Panc1 (cell line): Measurements from ENCODE around the gene THADA. TPM values are rescaled to one million over a fixed set of nuclear protein-coding genes. Genes with fewer than 3 reads are reported as not detected.

ENCODE experiments used
- ATAC-seq: fragments of 200-7000 bp; cut with Tn5 transposase; 2 replicates; pipeline ENCODE4 v1.9.1; 2020; ENCODE audit warnings: mild to moderate bottlenecking, moderate library complexity
- BruUV-seq: library from RNA; stranded (reverse); fragments of 400-500 nt; replicated peaks from 2 replicates; lab custom pipeline; 2021; lab: Mats Ljungman, UMichigan
- CTCF ChIA-PET: fragments of 300-600 bp; sonication (Branson Sonifier 250); formaldehyde crosslinking; loops from one replicate; lab custom pipeline; 2022; ENCODE audit warnings: antibody characterized with exemption; lab: Charles Lee
- POLR2A ChIA-PET: fragments of 300-600 bp; sonication (Branson Sonifier 250); formaldehyde crosslinking; loops from one replicate; lab custom pipeline; 2022; ENCODE audit warnings: antibody characterized with exemption; lab: Charles Lee
- DNase-seq: peaks from one replicate; pipeline ENCODE4 v3.0.0-alpha.2; 2010; ENCODE audit warnings: low read depth, low spot score
- H3K27ac ChIP-seq: 2 replicates; pipeline ENCODE4 v1.5.1; 2011; ENCODE audit warnings: mild to moderate bottlenecking, low read length, inconsistent platforms
- H3K27me3 ChIP-seq: fragments of 200-500 bp; sonication (Bioruptor generic); 2 replicates; pipeline ENCODE4 v1.6.0; 2014; ENCODE audit warnings: low read length, inconsistent platforms; ENCODE audit not compliant: control insufficient read depth, insufficient read depth
- H3K36me3 ChIP-seq: fragments of 200-500 bp; sonication (Bioruptor generic); 2 replicates; pipeline ENCODE4 v1.5.1; 2014; ENCODE audit warnings: inconsistent platforms, mild to moderate bottlenecking, low read length, moderate library complexity; ENCODE audit not compliant: control insufficient read depth, insufficient read depth
- H3K4me1 ChIP-seq: 2 replicates; pipeline ENCODE4 v1.5.1; 2011; ENCODE audit warnings: inconsistent platforms, mild to moderate bottlenecking, low read length, moderate library complexity; ENCODE audit not compliant: control insufficient read depth, insufficient read depth
- H3K4me3 ChIP-seq, 2 experiments: 2 replicates each; pipeline ENCODE4 v1.5.1; 2011 to 2012; ENCODE audit warnings: low read depth in 2 of 2, low read length in 2 of 2, mild to moderate bottlenecking in 2 of 2, inconsistent platforms in 1 of 2, moderate library complexity in 1 of 2
- H3K9me3 ChIP-seq: fragments of 200-500 bp; sonication (Bioruptor generic); 2 replicates; pipeline ENCODE4 v1.5.1; 2014; ENCODE audit warnings: low read depth, mild to moderate bottlenecking, inconsistent platforms, low read length, moderate library complexity; ENCODE audit not compliant: control insufficient read depth, insufficient read depth
- CTCF ChIP-seq: fragments of 450-650 bp; IDR thresholded peaks from 2 replicates; pipeline ENCODE4 v1.5.1; 2017; ENCODE audit warnings: mild to moderate bottlenecking
- POLR2AphosphoS5 ChIP-seq: IDR thresholded peaks from 2 replicates; pipeline ENCODE4 v1.6.1; 2012; ENCODE audit warnings: mild to moderate bottlenecking, low read depth, low read length, moderate library complexity
- SIN3A ChIP-seq: IDR thresholded peaks from 2 replicates; pipeline ENCODE4 v1.6.1; 2012; ENCODE audit warnings: low read depth, mild to moderate bottlenecking, low read length, moderate library complexity, borderline replicate concordance; ENCODE audit not compliant: insufficient read depth
- TCF7L2 ChIP-seq: IDR thresholded peaks from 2 replicates; pipeline ENCODE4 v1.6.1; 2011; ENCODE audit warnings: mild to moderate bottlenecking, low read depth, low read length, inconsistent platforms
- in situ Hi-C: cut with HindIII; loops from 2 replicates; pipeline ENCODE4 v1.10.0; 2016; ENCODE audit warnings: low sequenced_read_pairs, low pct_unique_long_range_greater_than_20kb
- intact Hi-C: fragments of 100-400 bp; cut with micrococcal nuclease; formaldehyde crosslinking; loops from one replicate; pipeline ENCODE4 v1.10.0; 2022; ENCODE audit not compliant: unreplicated experiment
- total RNA-seq: library from RNA; stranded (reverse); gene quantifications from one replicate; pipeline ENCODE4 v1.2.1, GENCODE V29; 2021; ENCODE audit not compliant: unreplicated experiment
- TF ChIP-seq, protein P1 (sequence below), 2 experiments: IDR thresholded peaks; 2 replicates each; pipeline ENCODE4 v1.6.1; 2011 to 2012; ENCODE audit warnings: low read depth in 2 of 2, control low read depth in 1 of 2, low read length in 1 of 2, mild to moderate bottlenecking in 1 of 2, moderate library complexity in 1 of 2; ENCODE audit not compliant: insufficient read depth in 1 of 2

THADA gene
- total RNA-seq, 1 experiment from 2014 or later, result 37.2 TPM

GRCh38 chr2:43511199-43511598 lies 84.6 kb downstream of the THADA start:
- in situ Hi-C loops, result no loop called here
- CTCF ChIA-PET, result interaction anchor here (0.6 kb wide), 1 partner anchor 66 kb away, joined by 3 read pairs; no protein-coding TSS in a partner anchor
- no peak for DNase-seq
- intact Hi-C loops, result no loop called here
- Histone ChIP-seq H3K4me1 (no peaks in the 10 kb centered on the region), H3K27me3 (no peaks in the 10 kb centered on the region), H3K27ac (no peak overlapping the region), H3K36me3 (peaks cover 6% of the 10 kb centered on the region), H3K9me3 (no peaks in the 10 kb centered on the region), H3K4me3 (no peak overlapping the region)
- POLR2A ChIA-PET, result no interaction called here
- BruUV-seq, result no TSS peak
- no peak for TF ChIP-seq CTCF
- no peak for TF ChIP-seq TCF7L2
- TF ChIP-seq, protein P1, sequence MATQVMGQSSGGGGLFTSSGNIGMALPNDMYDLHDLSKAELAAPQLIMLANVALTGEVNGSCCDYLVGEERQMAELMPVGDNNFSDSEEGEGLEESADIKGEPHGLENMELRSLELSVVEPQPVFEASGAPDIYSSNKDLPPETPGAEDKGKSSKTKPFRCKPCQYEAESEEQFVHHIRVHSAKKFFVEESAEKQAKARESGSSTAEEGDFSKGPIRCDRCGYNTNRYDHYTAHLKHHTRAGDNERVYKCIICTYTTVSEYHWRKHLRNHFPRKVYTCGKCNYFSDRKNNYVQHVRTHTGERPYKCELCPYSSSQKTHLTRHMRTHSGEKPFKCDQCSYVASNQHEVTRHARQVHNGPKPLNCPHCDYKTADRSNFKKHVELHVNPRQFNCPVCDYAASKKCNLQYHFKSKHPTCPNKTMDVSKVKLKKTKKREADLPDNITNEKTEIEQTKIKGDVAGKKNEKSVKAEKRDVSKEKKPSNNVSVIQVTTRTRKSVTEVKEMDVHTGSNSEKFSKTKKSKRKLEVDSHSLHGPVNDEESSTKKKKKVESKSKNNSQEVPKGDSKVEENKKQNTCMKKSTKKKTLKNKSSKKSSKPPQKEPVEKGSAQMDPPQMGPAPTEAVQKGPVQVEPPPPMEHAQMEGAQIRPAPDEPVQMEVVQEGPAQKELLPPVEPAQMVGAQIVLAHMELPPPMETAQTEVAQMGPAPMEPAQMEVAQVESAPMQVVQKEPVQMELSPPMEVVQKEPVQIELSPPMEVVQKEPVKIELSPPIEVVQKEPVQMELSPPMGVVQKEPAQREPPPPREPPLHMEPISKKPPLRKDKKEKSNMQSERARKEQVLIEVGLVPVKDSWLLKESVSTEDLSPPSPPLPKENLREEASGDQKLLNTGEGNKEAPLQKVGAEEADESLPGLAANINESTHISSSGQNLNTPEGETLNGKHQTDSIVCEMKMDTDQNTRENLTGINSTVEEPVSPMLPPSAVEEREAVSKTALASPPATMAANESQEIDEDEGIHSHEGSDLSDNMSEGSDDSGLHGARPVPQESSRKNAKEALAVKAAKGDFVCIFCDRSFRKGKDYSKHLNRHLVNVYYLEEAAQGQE (IDR thresholded peaks at IDR 0.05; ENCODE audit: insufficient read depth in 1 of 2, low read depth in 2 of 2, low read length in 1 of 2), result no peak
- no peak for TF ChIP-seq POLR2AphosphoS5
- TF ChIP-seq SIN3A, result no peak
- no peak for ATAC-seq

DNA sequence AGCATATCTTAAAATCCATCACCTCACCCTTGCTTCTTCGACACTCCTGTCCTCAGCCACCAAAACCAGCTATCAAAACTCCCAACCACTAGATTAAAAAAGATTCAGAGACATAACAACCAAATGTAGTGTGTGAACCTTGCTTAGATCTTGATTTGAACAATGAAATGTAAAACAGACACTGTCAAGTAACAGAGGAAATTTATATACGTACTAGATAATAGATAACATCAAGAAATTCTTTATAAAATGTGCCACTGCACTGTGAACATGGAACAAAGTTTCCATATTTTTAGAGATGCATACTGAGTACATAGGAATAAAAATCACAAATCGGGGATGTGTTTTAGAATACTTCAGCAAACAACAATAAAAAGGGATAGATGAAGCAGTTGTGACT lies 86.0 kb downstream of the THADA start:
- intact Hi-C loops (no loop called here), in situ Hi-C loops (no loop called here)
- POLR2A ChIA-PET, result no interaction called here
- Histone ChIP-seq H3K9me3 (no peaks in the 10 kb centered on the region), H3K27ac (no peak overlapping the region), H3K36me3 (peaks cover 9% of the 10 kb centered on the region), H3K4me3 (no peak overlapping the region), H3K27me3 (no peaks in the 10 kb centered on the region), H3K4me1 (no peaks in the 10 kb centered on the region)
- ATAC-seq (no peak), DNase-seq (no peak)
- TF ChIP-seq TCF7L2, result no peak
- TF ChIP-seq SIN3A, result no peak
- no peak for TF ChIP-seq POLR2AphosphoS5
- TF ChIP-seq CTCF, result no peak
- TF ChIP-seq, protein P1 (IDR thresholded peaks at IDR 0.05; ENCODE audit: insufficient read depth in 1 of 2, low read depth in 2 of 2, low read length in 1 of 2), result no peak
- BruUV-seq, result no TSS peak
- CTCF ChIA-PET, result no interaction called here
